ENCODE measurements around the gene OSBP2. TPM values are rescaled to one million over a fixed set of nuclear protein-coding genes. Genes with fewer than 3 reads are reported as not detected.

Gene OSBP2, protein sequence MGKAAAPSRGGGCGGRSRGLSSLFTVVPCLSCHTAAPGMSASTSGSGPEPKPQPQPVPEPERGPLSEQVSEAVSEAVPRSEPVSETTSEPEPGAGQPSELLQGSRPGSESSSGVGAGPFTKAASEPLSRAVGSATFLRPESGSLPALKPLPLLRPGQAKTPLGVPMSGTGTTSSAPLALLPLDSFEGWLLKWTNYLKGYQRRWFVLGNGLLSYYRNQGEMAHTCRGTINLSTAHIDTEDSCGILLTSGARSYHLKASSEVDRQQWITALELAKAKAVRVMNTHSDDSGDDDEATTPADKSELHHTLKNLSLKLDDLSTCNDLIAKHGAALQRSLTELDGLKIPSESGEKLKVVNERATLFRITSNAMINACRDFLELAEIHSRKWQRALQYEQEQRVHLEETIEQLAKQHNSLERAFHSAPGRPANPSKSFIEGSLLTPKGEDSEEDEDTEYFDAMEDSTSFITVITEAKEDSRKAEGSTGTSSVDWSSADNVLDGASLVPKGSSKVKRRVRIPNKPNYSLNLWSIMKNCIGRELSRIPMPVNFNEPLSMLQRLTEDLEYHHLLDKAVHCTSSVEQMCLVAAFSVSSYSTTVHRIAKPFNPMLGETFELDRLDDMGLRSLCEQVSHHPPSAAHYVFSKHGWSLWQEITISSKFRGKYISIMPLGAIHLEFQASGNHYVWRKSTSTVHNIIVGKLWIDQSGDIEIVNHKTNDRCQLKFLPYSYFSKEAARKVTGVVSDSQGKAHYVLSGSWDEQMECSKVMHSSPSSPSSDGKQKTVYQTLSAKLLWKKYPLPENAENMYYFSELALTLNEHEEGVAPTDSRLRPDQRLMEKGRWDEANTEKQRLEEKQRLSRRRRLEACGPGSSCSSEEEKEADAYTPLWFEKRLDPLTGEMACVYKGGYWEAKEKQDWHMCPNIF
- total RNA-seq, result 1 to 10 TPM; 2.1 to 2.6 TPM
- long read RNA-seq, donor 1, partial matches to known transcripts, result 0 of 2 reads
- long read RNA-seq, donor 1, other reads (novel, unspliced or antisense), result 2 of 2 reads
- long read RNA-seq, donor 2, partial matches to known transcripts, result 1 of 5 reads
- long read RNA-seq, donor 2, other reads (novel, unspliced or antisense), result 4 of 5 reads

DNA sequence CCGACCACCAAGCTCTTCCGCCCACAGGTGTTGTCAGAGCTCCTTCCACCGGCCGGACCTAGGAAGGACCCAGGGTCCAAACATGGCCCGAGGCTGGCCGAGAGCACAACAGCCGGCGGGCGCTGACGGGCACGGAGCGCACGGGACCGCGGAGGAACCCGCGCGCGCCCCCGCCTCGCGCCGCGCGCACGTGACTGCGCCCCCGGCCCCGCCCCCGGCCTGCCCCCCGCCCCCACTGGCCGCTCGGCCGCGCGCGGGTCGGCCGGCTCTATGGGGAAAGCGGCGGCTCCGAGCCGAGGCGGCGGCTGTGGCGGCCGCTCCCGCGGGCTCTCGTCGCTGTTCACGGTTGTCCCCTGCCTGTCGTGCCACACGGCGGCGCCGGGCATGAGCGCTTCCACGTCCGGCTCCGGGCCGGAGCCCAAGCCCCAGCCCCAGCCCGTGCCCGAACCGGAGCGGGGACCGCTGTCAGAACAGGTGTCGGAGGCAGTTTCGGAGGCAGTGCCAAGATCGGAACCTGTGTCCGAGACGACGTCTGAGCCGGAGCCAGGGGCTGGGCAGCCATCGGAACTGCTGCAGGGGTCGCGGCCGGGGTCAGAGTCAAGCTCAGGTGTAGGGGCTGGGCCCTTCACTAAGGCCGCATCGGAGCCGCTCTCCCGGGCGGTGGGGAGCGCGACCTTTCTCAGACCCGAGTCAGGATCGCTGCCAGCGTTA is at the start of gene OSBP2:
Gene OSBP2, plus strand, starts transcription at position 235 of the 711 bp plus-strand sequence. Its CDS starts 36 bp downstream, at position 271.
- intact Hi-C loops (cut with DNase I), result no loop called here
- peak; percentile 81 for DNase-seq (ENCODE audit: low spot score)

GRCh38 chr22:30646518-30647160 is 48.0 kb upstream of the OSBP2 start:
- intact Hi-C loops (cut with DNase I), result no loop called here
- no peak for DNase-seq (ENCODE audit: low spot score)

GRCh38 chr22:30647536-30647935 is 47.1 kb upstream of the OSBP2 start:
- DNase-seq (ENCODE audit: low spot score), result no peak
- intact Hi-C loops (cut with DNase I), result no loop called here

DNA sequence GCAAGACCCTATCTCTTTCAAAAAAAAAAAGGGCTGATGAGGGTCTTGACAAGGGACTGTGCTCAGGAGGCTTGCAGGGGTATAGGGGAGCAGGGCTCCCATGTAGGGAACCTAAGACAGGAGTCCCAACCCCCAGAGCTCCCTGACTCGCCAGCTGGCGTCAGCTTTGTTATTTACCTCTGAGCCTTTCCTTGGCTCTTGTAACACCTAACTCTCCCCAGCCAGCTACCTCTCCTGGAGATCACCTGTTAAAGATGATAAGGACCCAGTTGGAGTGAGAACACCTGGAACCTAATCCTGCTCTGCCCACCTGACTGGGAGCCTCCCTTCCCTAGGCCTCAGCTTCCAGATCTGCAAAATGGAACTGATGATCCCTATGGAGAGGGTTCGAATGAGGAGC is 45.8 kb upstream of the OSBP2 start:
- intact Hi-C loops (cut with DNase I), result no loop called here
- DNase-seq (ENCODE audit: low spot score), result no peak

DNA sequence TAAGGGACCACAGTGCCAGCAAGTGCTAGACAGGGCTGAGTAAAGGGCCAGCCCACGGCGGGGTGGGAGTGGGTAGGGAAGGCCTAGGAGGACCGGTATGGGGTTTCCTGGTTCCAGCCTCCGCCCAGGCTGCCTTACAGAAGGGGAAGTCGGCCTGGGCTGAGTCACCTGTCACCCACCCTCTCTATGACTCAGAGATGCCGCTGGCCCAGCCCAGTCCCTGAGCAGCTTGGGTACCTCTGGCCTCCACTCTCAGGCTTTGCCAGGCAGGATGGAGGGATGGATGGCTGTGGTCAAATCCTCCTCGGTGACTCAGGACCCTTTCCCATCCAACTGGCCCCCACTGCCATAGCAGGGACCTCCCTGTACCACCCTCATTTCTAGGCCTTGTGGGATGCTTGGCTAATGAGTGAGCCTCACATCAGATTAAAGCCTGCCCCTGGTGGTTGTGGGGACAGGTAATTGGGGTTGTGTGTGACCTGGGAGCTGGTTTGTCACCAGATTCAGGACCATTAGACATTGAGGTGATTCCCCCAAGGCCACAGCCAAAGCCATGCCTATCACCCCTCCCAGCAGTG is 45.2 kb upstream of the OSBP2 start:
- intact Hi-C loops (cut with DNase I), result no loop called here
- DNase-seq (ENCODE audit: low spot score), result peak; percentile 91

DNA sequence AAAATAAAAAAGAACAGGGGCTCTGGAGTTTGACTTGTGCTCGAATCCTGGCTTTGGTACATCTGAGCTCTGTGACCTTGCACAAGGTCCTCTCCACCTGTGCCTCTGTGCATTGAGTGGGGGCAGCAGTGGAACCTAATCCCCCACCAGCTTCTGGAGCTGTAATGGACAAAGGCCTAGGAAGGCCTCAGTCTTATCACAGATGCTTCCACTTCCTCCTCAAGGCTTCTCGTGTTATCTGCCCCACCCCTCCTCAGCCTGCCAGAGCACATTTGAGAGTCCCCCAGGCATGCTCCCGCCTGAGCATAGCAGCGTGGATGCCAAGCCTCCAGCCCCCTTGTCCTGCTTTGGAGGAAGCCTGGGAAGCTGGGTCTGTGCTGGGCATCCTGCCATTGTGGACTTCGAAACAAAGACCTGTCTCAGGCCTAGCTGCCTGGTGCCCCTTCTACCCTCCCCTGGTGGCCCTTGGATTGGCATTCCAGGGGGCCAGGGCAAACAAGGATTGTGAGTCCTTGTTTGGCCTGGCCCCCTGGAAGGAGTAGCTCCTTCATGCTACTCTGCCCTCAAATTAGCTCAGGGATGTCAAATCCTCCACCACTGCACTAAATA is 44.1 kb upstream of the OSBP2 start:
- intact Hi-C loops (cut with DNase I), result no loop called here
- no peak for DNase-seq (ENCODE audit: low spot score)

DNA sequence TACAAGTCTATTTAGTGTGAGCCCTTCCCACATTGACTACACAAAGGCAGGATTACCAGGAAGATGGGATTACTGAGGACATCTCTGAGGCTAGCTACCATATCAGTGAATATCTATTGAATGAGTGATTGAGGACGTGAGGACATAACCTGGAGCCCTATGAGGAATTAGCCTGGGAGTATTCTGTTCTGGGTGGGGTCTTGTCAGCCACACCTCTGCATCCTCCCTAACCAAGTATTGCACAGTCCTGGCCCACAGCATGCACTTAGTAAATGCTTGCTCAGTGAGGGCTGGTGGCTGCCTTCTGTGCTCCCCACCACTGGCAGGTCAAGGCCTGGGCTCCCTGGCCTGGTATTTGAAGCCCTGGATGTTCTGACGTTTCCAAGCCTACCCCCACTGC is 41.8 kb upstream of the OSBP2 start:
- DNase-seq (ENCODE audit: low spot score), result no peak
- intact Hi-C loops (cut with DNase I), result no loop called here

DNA sequence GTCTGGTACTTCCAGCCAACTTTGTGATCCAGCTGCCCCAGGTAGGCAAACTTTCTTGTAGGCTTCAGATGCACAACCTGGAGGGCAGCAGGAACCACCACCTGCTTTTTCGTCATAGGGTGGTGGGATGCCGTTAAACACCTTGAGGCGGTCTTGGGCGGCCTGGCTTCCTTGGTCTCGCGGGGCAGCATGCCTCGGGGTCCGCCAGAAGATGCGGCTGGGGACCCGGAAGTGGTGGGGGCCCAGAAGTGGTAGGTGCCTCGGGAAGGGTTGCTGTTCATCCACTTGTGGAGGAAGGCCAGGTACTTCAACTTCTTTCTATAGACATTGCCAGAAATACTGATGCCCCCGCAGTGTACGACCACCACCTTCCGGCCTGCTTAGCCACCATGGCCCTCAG is 40.3 kb upstream of the OSBP2 start:
- no peak for DNase-seq (ENCODE audit: low spot score)
- intact Hi-C loops (cut with DNase I), result no loop called here

DNA sequence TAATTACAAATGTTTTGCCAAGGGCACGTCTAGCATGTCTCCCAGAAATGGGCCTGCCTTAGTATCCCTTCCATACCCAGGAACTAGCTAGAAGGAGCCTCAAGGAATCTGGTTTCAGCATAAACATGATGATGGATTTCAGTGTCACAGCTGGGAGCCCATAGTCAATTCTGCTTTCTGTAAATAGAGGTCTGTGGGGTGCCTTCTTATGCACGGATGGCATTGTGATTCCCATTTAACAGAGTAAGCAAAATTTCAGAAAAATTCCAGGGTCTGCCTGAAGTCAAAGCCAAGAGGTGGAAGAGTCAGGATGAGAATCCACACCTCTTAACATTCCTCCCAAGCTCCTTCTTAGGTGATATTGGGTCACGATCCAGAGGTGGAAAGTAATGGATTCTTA is 39.1 kb upstream of the OSBP2 start:
- DNase-seq (ENCODE audit: low spot score), result no peak
- intact Hi-C loops (cut with DNase I), result no loop called here

DNA sequence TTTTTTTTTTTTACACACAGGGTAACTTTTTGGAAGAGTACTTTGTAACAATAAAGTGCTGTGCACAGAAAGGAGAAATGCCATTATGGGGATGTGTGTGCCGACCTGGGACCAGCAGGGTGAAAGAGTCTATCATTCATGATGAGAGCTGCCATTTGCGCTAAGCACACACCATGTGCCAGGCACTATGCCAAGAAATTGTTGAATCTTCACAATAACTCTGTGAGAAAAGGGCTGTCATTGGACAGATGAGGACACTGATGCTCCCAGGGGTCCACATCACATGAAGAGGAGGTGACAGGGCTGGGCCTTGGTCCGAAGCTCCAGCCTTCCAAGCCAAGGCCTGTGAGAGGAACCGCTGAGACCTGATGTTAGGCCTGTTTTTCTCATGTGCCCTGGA is 32.6 kb upstream of the OSBP2 start:
- no peak for DNase-seq (ENCODE audit: low spot score)
- intact Hi-C loops (cut with DNase I), result no loop called here

- DNase-seq (ENCODE audit: low spot score), result no peak
- intact Hi-C loops (cut with DNase I), result no loop called here
These were observed 29.9 kb upstream of the OSBP2 start for GRCh38 chr22:30664798-30665197.

GRCh38 chr22:30665266-30665665 is 29.4 kb upstream of the OSBP2 start:
- no peak for DNase-seq (ENCODE audit: low spot score)

GRCh38 chr22:30665786-30666185 is 28.9 kb upstream of the OSBP2 start:
- DNase-seq (ENCODE audit: low spot score), result no peak
- intact Hi-C loops (cut with DNase I), result no loop called here

More at GRCh38 chr22:30665266-30665665, 29.4 kb upstream of the OSBP2 start:
- intact Hi-C loops (cut with DNase I), result no loop called here

DNA sequence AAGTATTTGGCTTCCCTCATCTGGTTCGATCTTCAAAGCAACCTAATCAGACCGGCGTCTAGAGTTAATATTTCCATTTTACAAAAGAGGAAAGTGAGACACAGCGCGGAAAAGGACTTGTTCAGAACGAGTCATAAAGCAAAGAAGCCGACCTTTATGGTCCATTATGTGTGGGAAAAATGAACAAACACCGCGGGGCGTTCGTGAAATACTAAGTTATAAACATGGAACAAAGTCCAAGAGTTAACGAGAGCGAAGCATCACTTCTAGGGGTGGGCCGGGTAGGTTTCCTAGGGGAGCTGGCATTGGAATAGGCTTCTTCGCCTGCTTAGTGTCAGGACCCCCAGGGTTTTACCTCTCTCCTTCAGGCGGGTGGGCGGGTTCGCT is 27.6 kb upstream of the OSBP2 start:
- intact Hi-C loops (cut with DNase I), result no loop called here
- DNase-seq (ENCODE audit: low spot score), result no peak

DNA sequence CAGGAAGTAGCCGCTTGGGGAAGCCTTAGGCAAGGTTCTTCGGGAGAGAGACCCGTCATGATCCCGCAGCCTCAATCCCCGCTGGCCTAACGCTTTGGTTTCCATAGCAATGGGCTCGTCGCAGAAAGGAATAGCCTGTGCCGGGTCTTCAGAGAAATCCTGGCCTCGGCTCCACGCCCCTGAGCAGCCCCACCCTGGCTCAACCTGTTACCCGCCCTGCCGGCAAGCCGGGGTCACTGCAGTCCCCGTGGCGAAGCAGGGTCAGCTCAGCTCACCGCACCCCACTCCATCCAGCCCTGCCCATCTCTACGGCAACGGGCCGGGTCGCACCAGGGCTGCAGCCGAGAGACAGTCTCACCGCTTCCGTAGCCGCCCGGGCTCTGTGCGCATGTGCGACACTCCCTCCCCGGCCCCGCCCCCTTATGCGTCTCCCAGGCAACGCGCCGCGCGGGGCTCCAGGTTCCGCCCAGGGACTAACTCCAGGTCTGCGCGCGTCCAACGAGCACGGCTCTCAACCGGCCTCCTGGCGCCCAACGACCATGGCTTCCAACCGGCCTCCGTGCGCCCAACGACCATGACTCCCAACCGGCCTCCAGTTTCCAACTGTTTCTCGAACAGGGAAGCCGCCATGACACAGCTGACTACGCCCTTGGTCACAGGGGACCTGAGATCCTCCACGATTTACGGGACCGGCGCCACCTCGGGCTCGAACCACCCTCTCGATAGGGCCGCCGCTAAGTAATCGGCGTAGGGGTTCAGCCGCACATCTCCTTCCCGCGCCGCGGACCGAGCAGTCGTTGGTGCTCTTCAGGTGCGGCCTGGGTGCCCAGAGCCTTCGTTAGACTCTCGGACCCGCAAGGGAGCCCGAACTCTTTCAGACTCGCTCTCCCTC is 26.9 kb upstream of the OSBP2 start, which contains the start of gene DUSP18:
Gene DUSP18, minus strand, starts transcription at position 382 of the 892 bp plus-strand sequence. CDS start 3,872 bp downstream, outside the sequence.
- intact Hi-C loops (cut with DNase I), result no loop called here
- DNase-seq (ENCODE audit: low spot score), result peak; percentile 99

- intact Hi-C loops (cut with DNase I), result no loop called here
- no peak for DNase-seq (ENCODE audit: low spot score)
These were observed 26.3 kb upstream of the OSBP2 start for GRCh38 chr22:30668386-30668710.

DNA sequence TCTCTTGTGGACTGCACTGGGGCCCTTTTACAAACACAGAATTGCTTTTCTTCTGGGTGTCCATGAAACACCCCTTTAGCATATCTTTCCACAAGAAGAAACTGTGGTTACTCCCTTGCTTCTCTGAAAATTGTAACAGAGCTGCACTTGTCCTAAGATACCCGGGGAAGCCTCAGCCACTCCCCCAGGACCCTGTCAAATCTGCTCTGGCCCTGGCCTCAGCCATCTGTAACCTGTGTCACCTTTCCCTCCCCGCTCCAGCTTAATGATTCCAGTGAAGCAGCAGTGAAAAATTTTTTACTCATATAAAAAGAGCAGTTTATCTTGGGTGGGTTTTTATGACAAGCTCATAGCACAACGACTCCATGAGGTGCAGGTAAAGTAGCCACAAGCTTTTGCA is 23.6 kb upstream of the OSBP2 start:
- intact Hi-C loops (cut with DNase I), result no loop called here
- no peak for DNase-seq (ENCODE audit: low spot score)
